ENCODE data around the gene SNX32.

The SNX32 gene

DNA sequence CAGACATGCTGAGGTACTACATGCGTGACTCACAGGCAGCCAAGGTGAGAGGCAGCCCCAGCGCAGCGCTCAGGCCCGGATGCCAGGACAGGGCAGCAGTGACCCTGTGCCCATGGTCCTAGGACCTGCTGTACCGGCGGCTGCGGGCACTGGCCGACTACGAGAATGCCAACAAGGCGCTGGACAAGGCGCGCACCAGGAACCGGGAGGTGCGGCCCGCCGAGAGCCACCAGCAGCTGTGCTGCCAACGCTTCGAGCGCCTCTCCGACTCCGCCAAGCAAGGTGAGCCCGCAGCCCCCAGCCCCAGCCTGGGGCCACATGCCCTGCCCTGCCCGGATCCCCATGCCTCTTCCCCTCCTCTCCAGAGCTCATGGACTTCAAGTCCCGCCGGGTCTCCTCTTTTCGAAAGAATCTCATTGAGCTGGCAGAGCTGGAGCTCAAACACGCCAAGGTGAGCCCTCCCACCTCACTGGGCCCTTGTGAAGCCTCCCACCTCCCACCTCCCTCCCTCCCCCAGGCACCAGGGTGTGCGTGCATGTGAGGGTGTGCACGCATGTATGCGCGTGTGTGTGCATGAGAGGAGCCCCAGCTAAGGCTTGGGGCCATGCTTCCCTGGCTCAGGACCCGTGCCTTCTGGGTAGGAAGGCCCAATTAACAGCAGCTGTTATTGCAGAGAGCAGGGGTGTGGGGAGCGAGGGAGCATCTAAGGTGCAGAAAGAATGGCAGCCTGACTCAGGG is 18.9 kb downstream of the SNX32 start:
- 95% methylated on average over 33 of the region's 33 CpGs for WGBS
- Histone ChIP-seq H3K36me3 (ENCODE audit: insufficient read depth, low read length) (peaks cover 46% of the 10 kb centered on the region), H3K4me3 (ENCODE audit: low read length) (no peak overlapping the region), H3K9me3 (ENCODE audit: insufficient read depth, low read depth, low read length) (no peaks in the 10 kb centered on the region), H3K9ac (ENCODE audit: low read depth, low read length) (no peak overlapping the region), H3K4me1 (ENCODE audit: insufficient read depth, low read length) (no peaks in the 10 kb centered on the region; the same call in 1 of the 2 replicates), H3K27me3 (ENCODE audit: insufficient read depth, low read length) (no peaks in the 10 kb centered on the region), H3K27ac (ENCODE audit: low read depth, low read length) (no peak overlapping the region; the same call in 1 of the 2 replicates)

DNA sequence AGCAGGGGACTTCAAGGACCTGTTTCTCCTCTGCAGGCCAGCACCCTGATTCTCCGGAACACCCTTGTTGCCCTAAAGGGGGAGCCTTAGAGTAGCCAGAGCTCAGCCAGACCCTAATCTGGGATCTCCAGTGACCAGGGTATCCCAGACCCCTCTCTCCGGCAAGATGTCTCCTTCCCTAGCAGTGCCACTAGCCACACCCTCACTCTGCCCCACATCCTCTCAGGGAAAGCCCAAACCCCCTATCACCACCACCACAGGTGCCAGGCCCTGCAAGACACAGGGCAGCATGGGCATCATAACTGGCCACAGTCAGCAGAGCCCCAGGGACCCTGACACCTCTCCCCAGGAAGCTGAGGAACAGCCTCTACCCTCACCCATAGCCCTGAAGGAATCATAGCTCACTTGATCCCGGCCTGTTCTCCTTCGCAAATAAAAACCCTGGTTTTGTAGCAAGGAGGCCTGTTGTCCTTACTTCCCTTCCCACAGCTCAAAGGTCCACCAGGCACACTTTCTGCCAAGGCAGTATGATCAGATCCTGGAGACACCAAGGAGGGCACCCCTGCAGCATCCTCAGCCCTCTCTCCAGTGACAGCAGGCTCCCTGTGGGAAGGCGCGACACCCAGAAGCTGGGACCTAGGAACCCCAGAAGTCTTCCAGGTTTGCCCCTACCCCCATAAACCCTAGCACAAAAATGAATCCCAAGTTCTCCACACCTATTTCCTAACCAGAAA is 19.6 kb downstream of the SNX32 start:
- H3K36me3 ChIP-seq (ENCODE audit: insufficient read depth, low read length), result peaks cover 46% of the 10 kb centered on the region
- no peak overlapping the region for H3K9ac ChIP-seq (ENCODE audit: low read depth, low read length)
- WGBS, result 93% methylated on average over 6 of the region's 6 CpGs
- no peak overlapping the region for H3K27ac ChIP-seq (ENCODE audit: low read depth, low read length)
- H3K27me3 ChIP-seq (ENCODE audit: insufficient read depth, low read length), result no peaks in the 10 kb centered on the region
- no peaks in the 10 kb centered on the region; the same call in 1 of the 2 replicates for H3K4me1 ChIP-seq (ENCODE audit: insufficient read depth, low read length)
- H3K9me3 ChIP-seq (ENCODE audit: insufficient read depth, low read depth, low read length), result no peaks in the 10 kb centered on the region
- H3K4me3 ChIP-seq (ENCODE audit: low read length), result no peak overlapping the region

DNA sequence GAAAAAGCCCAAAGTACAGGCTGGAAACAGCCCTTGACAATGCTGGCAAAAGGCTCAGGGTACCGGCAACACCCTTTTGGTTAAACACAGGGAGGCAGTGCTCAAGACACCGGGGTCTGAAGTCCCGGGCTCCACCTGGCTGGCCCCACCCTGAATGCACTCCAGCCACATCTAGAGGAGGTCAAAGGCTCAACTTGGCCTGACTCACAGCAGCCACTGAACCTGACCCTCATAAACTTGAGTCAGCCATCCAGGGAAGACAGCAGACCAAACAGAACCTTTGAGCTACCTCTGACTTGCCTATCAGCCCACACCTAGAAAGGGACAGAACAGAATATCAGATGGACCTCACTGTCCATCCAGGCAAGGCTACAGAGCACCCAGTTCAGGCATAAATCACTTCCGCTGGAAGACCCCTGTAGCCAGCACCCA is 20.4 kb downstream of the SNX32 start:
- WGBS, result 95% methylated on average over 4 of the region's 4 CpGs
- H3K36me3 ChIP-seq (ENCODE audit: insufficient read depth, low read length), result peaks cover 46% of the 10 kb centered on the region
- H3K4me1 ChIP-seq (ENCODE audit: insufficient read depth, low read length), result no peaks in the 10 kb centered on the region; the same call in 1 of the 2 replicates
- no peak overlapping the region for H3K4me3 ChIP-seq (ENCODE audit: low read length)
- H3K9ac ChIP-seq (ENCODE audit: low read depth, low read length), result no peak overlapping the region
- no peak overlapping the region; the same call in 1 of the 2 replicates for H3K27ac ChIP-seq (ENCODE audit: low read depth, low read length)
- H3K27me3 ChIP-seq (ENCODE audit: insufficient read depth, low read length), result no peaks in the 10 kb centered on the region
- no peaks in the 10 kb centered on the region for H3K9me3 ChIP-seq (ENCODE audit: insufficient read depth, low read depth, low read length)

DNA sequence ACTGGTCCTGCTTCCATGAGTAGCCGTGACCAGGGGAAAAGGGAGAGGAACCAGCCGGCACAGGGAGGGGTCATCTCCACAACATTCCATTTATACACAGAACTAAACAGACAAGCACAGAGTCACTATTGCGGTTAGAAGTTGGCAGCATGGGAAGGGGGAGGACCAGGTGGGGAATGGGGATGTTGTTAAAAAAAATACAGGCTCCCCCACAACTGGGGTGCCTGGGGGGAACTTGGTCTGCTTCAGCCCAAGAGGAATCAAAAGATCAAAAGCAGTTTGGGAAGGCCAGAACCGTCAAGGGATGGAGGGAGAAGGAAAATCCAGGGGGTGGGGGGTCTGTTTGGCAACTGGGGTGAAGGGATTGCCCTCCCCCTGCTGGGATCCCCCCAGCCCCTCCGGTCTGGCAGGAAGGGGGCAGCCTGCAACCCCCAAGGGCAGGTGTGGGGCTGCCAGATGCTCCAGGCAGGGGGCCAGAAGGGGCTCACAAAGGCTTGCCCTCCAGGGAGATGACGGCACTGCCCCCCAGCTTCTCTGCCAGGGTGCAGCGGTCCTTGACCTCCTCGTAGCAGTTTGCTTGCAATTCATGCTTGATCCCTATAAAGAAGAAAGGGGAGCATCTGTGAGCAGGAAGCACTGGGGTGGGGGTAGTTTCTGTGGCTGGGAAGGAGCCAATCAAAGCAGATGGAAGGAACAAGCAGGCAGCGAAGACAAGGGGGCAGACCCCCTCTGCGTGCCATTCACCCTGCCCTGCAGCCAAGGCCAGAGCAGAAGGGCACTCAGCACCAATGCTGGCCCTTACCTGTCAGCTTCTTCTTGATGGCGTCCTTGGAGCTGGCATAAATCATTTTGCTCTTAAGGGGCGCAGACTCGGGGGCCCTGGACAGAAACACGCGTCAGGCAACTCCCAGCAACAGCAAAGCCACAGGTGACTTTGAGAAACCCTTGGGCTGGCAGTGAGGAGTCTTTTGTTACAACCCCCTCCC is 21.4 kb downstream of the SNX32 start:
- H3K9ac ChIP-seq (ENCODE audit: low read depth, low read length), result no peak overlapping the region
- no peaks in the 10 kb centered on the region for H3K27me3 ChIP-seq (ENCODE audit: insufficient read depth, low read length)
- H3K4me1 ChIP-seq (ENCODE audit: insufficient read depth, low read length), result no peaks in the 10 kb centered on the region; the same call in 1 of the 2 replicates
- WGBS, result 95% methylated on average over 14 of the region's 15 CpGs
- no peaks in the 10 kb centered on the region for H3K9me3 ChIP-seq (ENCODE audit: insufficient read depth, low read depth, low read length)
- H3K4me3 ChIP-seq (ENCODE audit: low read length), result no peak overlapping the region
- H3K27ac ChIP-seq (ENCODE audit: low read depth, low read length), result no peak overlapping the region; the same call in 1 of the 2 replicates
- peaks cover 46% of the 10 kb centered on the region for H3K36me3 ChIP-seq (ENCODE audit: insufficient read depth, low read length)

DNA sequence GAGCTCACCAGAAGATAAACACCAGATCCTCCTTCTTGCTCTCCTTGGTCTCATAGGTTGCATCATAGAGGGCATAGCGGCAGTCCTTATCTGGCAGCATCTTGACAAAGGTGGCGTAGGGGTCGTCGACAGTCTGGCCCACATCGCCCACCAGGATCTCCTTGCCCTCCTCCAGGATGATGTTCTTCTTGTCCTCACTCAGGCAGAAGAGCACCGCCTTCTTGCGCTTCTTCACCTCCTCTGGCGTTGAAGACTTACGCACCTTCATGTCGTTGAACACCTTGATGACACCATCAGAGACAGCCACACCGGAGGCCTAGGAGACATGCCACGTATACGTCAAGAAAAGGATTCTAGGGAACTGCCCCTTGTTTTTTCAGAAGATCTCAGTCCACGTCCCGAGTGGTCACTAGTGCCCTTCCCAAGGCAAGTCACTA is 22.2 kb downstream of the SNX32 start:
- H3K27me3 ChIP-seq (ENCODE audit: insufficient read depth, low read length), result no peaks in the 10 kb centered on the region
- no peaks in the 10 kb centered on the region; the same call in 1 of the 2 replicates for H3K4me1 ChIP-seq (ENCODE audit: insufficient read depth, low read length)
- H3K36me3 ChIP-seq (ENCODE audit: insufficient read depth, low read length), result peaks cover 46% of the 10 kb centered on the region
- peak overlapping the region; percentile 96 for H3K4me3 ChIP-seq (ENCODE audit: low read length)
- no peaks in the 10 kb centered on the region for H3K9me3 ChIP-seq (ENCODE audit: insufficient read depth, low read depth, low read length)
- no peak overlapping the region for H3K9ac ChIP-seq (ENCODE audit: low read depth, low read length)
- H3K27ac ChIP-seq (ENCODE audit: low read depth, low read length), result no peak overlapping the region
- WGBS, result 94% methylated on average over 15 of the region's 15 CpGs

DNA sequence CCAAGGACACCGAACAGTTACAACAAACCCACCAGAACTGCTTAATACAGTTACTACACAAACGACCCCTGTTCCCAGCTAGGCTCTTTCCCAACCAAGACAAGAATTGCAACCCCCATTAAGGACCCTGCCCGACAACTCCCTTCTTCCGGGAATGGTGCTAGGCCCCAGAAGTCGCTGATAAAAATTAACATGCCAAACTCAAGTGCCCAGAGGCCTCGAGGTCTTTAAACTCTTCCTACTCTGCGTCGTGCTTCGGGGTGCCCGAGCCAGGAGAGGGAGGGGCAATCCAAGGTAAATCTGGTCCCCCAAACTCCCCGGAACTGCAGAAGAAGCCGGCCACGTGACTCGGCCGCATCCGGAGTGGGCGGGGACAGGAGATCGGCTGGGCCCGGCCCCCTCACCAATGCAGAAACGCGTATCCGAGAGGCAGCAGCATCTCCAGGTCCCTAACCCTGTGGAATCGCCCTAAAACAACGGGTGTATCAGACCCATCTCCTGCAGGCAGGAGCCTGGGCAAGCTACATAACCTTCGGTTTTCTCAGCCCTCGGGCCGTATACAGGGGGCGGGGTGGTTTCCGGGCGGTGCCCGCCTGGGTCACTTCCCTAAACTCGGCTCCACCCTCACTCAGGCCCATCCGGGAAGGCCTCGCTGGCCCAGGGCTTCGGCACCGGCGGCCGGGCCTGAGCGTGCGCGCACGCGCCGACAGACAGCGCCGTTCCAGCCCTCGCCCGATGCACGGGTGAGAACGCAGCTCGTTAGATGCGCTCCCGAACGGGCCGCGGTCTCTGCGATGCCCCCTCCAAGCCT is 23.1 kb downstream of the SNX32 start:
- peak overlapping the region; percentile 94 for H3K27ac ChIP-seq (ENCODE audit: low read depth, low read length)
- no peaks in the 10 kb centered on the region for H3K9me3 ChIP-seq (ENCODE audit: insufficient read depth, low read depth, low read length)
- peaks cover 47% of the 10 kb centered on the region for H3K36me3 ChIP-seq (ENCODE audit: insufficient read depth, low read length)
- H3K27me3 ChIP-seq (ENCODE audit: insufficient read depth, low read length), result no peaks in the 10 kb centered on the region
- H3K4me3 ChIP-seq (ENCODE audit: low read length), result peak overlapping the region; percentile 96
- peak overlapping the region; percentile 96 for H3K9ac ChIP-seq (ENCODE audit: low read depth, low read length)
- H3K4me1 ChIP-seq (ENCODE audit: insufficient read depth, low read length), result peaks cover 7% of the 10 kb centered on the region
- 1% methylated on average over 57 of the region's 57 CpGs for WGBS

DNA sequence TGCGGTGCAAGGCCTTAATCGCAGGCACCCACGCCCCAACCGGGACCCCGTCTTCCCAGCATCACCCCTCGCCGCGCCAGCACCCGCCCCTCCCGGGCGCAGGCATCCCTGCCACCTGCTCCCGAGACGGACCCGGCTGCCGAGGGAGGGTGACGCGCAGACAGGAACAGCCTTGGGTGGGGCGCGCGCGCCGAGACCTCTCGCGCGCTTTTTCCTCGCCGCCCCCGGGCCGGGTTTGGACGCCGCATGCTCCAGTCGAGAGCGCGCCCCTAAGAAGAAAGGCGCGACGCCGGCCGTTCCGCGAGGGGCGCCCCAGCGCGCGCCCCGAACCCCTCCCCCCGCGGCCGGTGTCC is 23.7 kb downstream of the SNX32 start:
- Histone ChIP-seq H3K36me3 (ENCODE audit: insufficient read depth, low read length) (peaks cover 49% of the 10 kb centered on the region), H3K4me1 (ENCODE audit: insufficient read depth, low read length) (peaks cover 7% of the 10 kb centered on the region), H3K27me3 (ENCODE audit: insufficient read depth, low read length) (no peaks in the 10 kb centered on the region), H3K9ac (ENCODE audit: low read depth, low read length) (peak overlapping the region; percentile 96), H3K9me3 (ENCODE audit: insufficient read depth, low read depth, low read length) (no peaks in the 10 kb centered on the region), H3K4me3 (ENCODE audit: low read length) (peak overlapping the region; percentile 96), H3K27ac (ENCODE audit: low read depth, low read length) (peak overlapping the region; percentile 94)
- WGBS, result under 1% methylated on average over 49 of the region's 49 CpGs

DNA sequence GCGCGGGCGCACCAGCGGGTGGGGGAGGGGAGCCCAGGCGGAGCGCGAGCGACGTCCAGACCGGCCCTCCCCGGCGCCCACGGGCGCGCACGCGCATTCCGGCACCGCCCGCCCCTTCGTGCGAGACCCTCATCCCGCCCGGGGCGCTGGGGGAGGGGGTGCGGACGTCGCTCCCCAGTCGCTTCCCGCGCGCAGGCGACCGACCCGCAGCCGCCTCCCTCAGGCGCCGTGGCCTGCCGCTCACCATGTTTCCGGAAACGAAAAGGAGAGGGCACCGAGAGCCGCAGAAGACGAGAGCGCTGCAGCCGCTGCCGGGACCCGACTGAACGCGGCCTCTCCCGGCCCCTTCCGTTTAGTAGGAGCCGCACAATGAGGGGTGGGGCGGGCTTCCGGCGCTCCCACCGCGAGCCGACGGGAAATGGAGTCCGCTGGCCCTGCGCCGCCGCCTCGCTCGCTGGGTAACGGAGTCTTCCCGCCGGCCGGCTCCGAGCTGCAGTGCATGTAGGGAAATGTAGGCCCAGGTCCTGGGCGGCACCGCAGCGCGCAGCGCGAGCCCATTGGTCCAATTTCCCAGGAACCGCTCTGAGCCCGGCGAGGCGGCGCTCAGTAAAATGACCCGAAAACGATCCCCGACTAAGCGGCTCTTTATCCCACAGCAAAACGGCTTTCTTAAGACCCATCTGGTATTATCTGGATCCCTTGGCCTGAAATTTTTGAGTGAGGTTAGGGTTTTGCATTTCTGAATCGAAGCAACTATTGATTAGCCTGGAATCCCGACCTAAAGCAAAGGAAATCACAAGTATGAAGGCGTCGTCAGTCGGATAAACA is 24.3 kb downstream of the SNX32 start, which contains the start of gene CFL1:
TSS of gene CFL1 (minus strand) at position 328 of the 828 bp plus-strand sequence. CDS start at position 247, 81 bp downstream.
- Histone ChIP-seq H3K27ac (ENCODE audit: low read depth, low read length) (peak within 1 kb of the TSS; percentile 96), H3K27me3 (ENCODE audit: insufficient read depth, low read length) (no peaks in the 10 kb centered on the region), H3K4me3 (ENCODE audit: low read length) (peak within 1 kb of the TSS; percentile 96), H3K4me1 (ENCODE audit: insufficient read depth, low read length) (peaks cover 7% of the 10 kb centered on the region), H3K9me3 (ENCODE audit: insufficient read depth, low read depth, low read length) (no peaks in the 10 kb centered on the region), H3K9ac (ENCODE audit: low read depth, low read length) (peak within 1 kb of the TSS; percentile 96), H3K36me3 (ENCODE audit: insufficient read depth, low read length) (peaks cover 49% of the 10 kb centered on the region)
- WGBS, result under 1% methylated on average over 92 of the region's 92 CpGs

DNA sequence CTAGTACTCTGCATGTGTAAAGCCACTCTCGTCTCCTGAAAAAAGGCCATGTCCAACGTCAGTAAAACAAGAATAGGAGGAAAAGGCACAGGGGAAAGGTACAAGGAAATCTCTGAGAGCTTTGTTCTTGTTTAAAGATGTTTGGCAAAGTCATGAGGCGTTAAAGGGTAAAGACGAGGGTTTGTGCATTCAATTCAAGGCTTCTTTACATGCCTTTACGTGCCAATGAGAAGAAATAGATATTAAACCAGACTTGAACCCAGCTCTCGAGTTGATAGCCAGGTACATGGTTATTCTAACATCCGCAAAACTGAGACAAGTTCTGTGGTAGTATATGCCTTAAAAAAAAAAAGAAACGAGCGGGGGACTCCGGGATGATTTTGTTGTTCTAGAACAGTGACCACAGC is 24.9 kb downstream of the SNX32 start:
- Histone ChIP-seq H3K36me3 (ENCODE audit: insufficient read depth, low read length) (peaks cover 49% of the 10 kb centered on the region), H3K27ac (ENCODE audit: low read depth, low read length) (peak overlapping the region; percentile 96), H3K27me3 (ENCODE audit: insufficient read depth, low read length) (no peaks in the 10 kb centered on the region), H3K4me3 (ENCODE audit: low read length) (peak overlapping the region; percentile 96), H3K4me1 (ENCODE audit: insufficient read depth, low read length) (peaks cover 7% of the 10 kb centered on the region), H3K9me3 (ENCODE audit: insufficient read depth, low read depth, low read length) (no peaks in the 10 kb centered on the region), H3K9ac (ENCODE audit: low read depth, low read length) (peak overlapping the region; percentile 96)
- 2% methylated on average over 10 of the region's 10 CpGs for WGBS
